GF-D8 (cell line): ENCODE data around the gene SEMA5A.

ENCODE experiments used
- DNase-seq: peaks from one replicate; lab custom pipeline; 2025; lab: John Stamatoyannopoulos, UW

Gene SEMA5A

GRCh38 chr5:9169557-9169902 is 376.3 kb downstream of the SEMA5A start:
- DNase-seq, result no peak

GRCh38 chr5:9168791-9169556 is 376.9 kb downstream of the SEMA5A start:
- no peak for DNase-seq

GRCh38 chr5:9166202-9167112 is 379.4 kb downstream of the SEMA5A start:
- DNase-seq, result no peak

GRCh38 chr5:9165546-9165945 is 380.3 kb downstream of the SEMA5A start:
- DNase-seq, result no peak

GRCh38 chr5:9160747-9161146 is 385.1 kb downstream of the SEMA5A start:
- DNase-seq, result no peak

GRCh38 chr5:9157811-9158210 is 388.1 kb downstream of the SEMA5A start:
- no peak for DNase-seq

GRCh38 chr5:9157020-9157419 is 388.9 kb downstream of the SEMA5A start:
- no peak for DNase-seq

GRCh38 chr5:9156282-9156681 is 389.6 kb downstream of the SEMA5A start:
- DNase-seq, result no peak

GRCh38 chr5:9151684-9152427 is 394.0 kb downstream of the SEMA5A start:
- no peak for DNase-seq

GRCh38 chr5:9149988-9150387 is 395.9 kb downstream of the SEMA5A start:
- no peak for DNase-seq

- DNase-seq, result no peak
Measured at GRCh38 chr5:9148242-9148641, 397.6 kb downstream of the SEMA5A start.

- no peak for DNase-seq
Measured at GRCh38 chr5:9140711-9141110, 405.2 kb downstream of the SEMA5A start.

- no peak for DNase-seq
Measured at GRCh38 chr5:9140202-9140601, 405.7 kb downstream of the SEMA5A start.

GRCh38 chr5:9139344-9139743 is 406.5 kb downstream of the SEMA5A start:
- DNase-seq, result no peak

- no peak for DNase-seq
Measured at GRCh38 chr5:9128136-9128535, 417.7 kb downstream of the SEMA5A start.

- no peak for DNase-seq
Measured at GRCh38 chr5:9126490-9126889, 419.4 kb downstream of the SEMA5A start.

GRCh38 chr5:9125852-9126251 is 420.0 kb downstream of the SEMA5A start:
- no peak for DNase-seq

- DNase-seq, result no peak
Measured at GRCh38 chr5:9124838-9125237, 421.0 kb downstream of the SEMA5A start.

- no peak for DNase-seq
Measured at GRCh38 chr5:9124071-9124470, 421.8 kb downstream of the SEMA5A start.

GRCh38 chr5:9122528-9122927 is 423.3 kb downstream of the SEMA5A start:
- DNase-seq, result no peak

- no peak for DNase-seq
Measured at GRCh38 chr5:9121597-9121996, 424.3 kb downstream of the SEMA5A start.

GRCh38 chr5:9118852-9119251 is 427.0 kb downstream of the SEMA5A start:
- no peak for DNase-seq

GRCh38 chr5:9115093-9115492 is 430.8 kb downstream of the SEMA5A start:
- no peak for DNase-seq
